ENCODE results near the gene EVI5. TPM values are rescaled to one million over a fixed set of nuclear protein-coding genes. Genes with fewer than 3 reads are reported as not detected.

Gene EVI5
- total and polyA plus RNA-seq, 2 experiments from 2014 or later = 16.3 to 30.8 TPM

- no peaks in the 10 kb centered on the region for H3K4me1 ChIP-seq (ENCODE audit: low read depth)
- no peaks in the 10 kb centered on the region for H3K36me3 ChIP-seq
- H3K9me3 ChIP-seq (ENCODE audit: low read depth) = no peaks in the 10 kb centered on the region
- peaks cover 53% of the 10 kb centered on the region for H3K27me3 ChIP-seq
- no peak overlapping the region for H3K4me3 ChIP-seq
- DNase-seq (ENCODE audit: low read depth in 1 of 2, low spot score in 1 of 2) = no peak
- no peak for TF ChIP-seq CTCF (IDR thresholded peaks at IDR 0.05; ENCODE audit: low read depth, low read length)
- no peak overlapping the region for H3K27ac ChIP-seq
These were observed 311.0 kb downstream of the EVI5 start for GRCh38 chr1:92473781-92474495.

GRCh38 chr1:92470216-92470615 lies 314.7 kb downstream of the EVI5 start:
- H3K27ac ChIP-seq = no peak overlapping the region
- peaks cover 16% of the 10 kb centered on the region for H3K27me3 ChIP-seq
- no peak overlapping the region for H3K4me3 ChIP-seq
- DNase-seq (ENCODE audit: low read depth in 1 of 2, low spot score in 1 of 2) = no peak
- H3K4me1 ChIP-seq (ENCODE audit: low read depth) = no peaks in the 10 kb centered on the region
- H3K9me3 ChIP-seq (ENCODE audit: low read depth) = no peaks in the 10 kb centered on the region
- H3K36me3 ChIP-seq = no peaks in the 10 kb centered on the region
- no peak for TF ChIP-seq CTCF (IDR thresholded peaks at IDR 0.05; ENCODE audit: low read depth, low read length)

- no peaks in the 10 kb centered on the region for H3K36me3 ChIP-seq
- TF ChIP-seq CTCF (IDR thresholded peaks at IDR 0.05; ENCODE audit: low read depth, low read length) = no peak
- H3K4me1 ChIP-seq (ENCODE audit: low read depth) = no peaks in the 10 kb centered on the region
- H3K9me3 ChIP-seq (ENCODE audit: low read depth) = no peaks in the 10 kb centered on the region
- no peaks in the 10 kb centered on the region for H3K27me3 ChIP-seq
- DNase-seq (ENCODE audit: low read depth in 1 of 2, low spot score in 1 of 2) = no peak
- no peak overlapping the region for H3K4me3 ChIP-seq
- H3K27ac ChIP-seq = no peak overlapping the region
These were observed 318.1 kb downstream of the EVI5 start for GRCh38 chr1:92466683-92467352.

GRCh38 chr1:92465256-92465647 lies 319.7 kb downstream of the EVI5 start:
- no peaks in the 10 kb centered on the region for H3K36me3 ChIP-seq
- no peaks in the 10 kb centered on the region for H3K27me3 ChIP-seq
- no peak overlapping the region for H3K27ac ChIP-seq
- no peak overlapping the region for H3K4me3 ChIP-seq
- TF ChIP-seq CTCF (IDR thresholded peaks at IDR 0.05; ENCODE audit: low read depth, low read length) = no peak
- no peak for DNase-seq (ENCODE audit: low read depth in 1 of 2, low spot score in 1 of 2)
- H3K4me1 ChIP-seq (ENCODE audit: low read depth) = no peaks in the 10 kb centered on the region
- no peaks in the 10 kb centered on the region for H3K9me3 ChIP-seq (ENCODE audit: low read depth)

GRCh38 chr1:92464588-92465255 lies 320.2 kb downstream of the EVI5 start:
- Histone ChIP-seq H3K9me3 (ENCODE audit: low read depth) (no peaks in the 10 kb centered on the region), H3K27ac (no peak overlapping the region), H3K36me3 (no peaks in the 10 kb centered on the region), H3K4me3 (no peak overlapping the region), H3K4me1 (ENCODE audit: low read depth) (no peaks in the 10 kb centered on the region), H3K27me3 (no peaks in the 10 kb centered on the region)
- no peak for TF ChIP-seq CTCF (IDR thresholded peaks at IDR 0.05; ENCODE audit: low read depth, low read length)
- no peak for DNase-seq (ENCODE audit: low read depth in 1 of 2, low spot score in 1 of 2)
